H1 (cell line): ENCODE data around the gene OMP. TPM values are rescaled to one million over a fixed set of nuclear protein-coding genes. Genes with fewer than 3 reads are reported as not detected.

Experiments used
- BACH1 ChIP-seq: IDR thresholded peaks from 2 replicates; pipeline ENCODE4 v1.6.1; 2012; ENCODE audit warnings: low read length, improper control_type of control experiment
- CBX8 ChIP-seq: fragments of 300-800, 300-1000 bp; sonication (generic); IDR thresholded peaks from 2 replicates; pipeline ENCODE4 v1.7.1; 2016; ENCODE audit warnings: low read depth, low read length, borderline replicate concordance
- CEBPB ChIP-seq: IDR thresholded peaks from 2 replicates; pipeline ENCODE4 v1.6.1; 2012; ENCODE audit warnings: low read depth, low read length
- EGR1 ChIP-seq: IDR thresholded peaks from 2 replicates; pipeline ENCODE4 v1.6.1; 2011; ENCODE audit warnings: low read depth, low read length, borderline replicate concordance
- JUN ChIP-seq: IDR thresholded peaks from 2 replicates; pipeline ENCODE4 v1.6.1; 2011; ENCODE audit warnings: low read depth, mild to moderate bottlenecking, improper control_type of control experiment, low read length
- JUND ChIP-seq: IDR thresholded peaks from 2 replicates; pipeline ENCODE4 v1.6.1; 2011; ENCODE audit warnings: mild to moderate bottlenecking, improper control_type of control experiment, low read length
- RFX5 ChIP-seq: IDR thresholded peaks from 2 replicates; pipeline ENCODE4 v1.6.1; 2011; ENCODE audit warnings: low read depth, low read length, improper control_type of control experiment, borderline replicate concordance
- RNF2 ChIP-seq: fragments of 200-900, 300-1000 bp; sonication (generic); IDR thresholded peaks from 2 replicates; pipeline ENCODE4 v1.7.1; 2016; ENCODE audit warnings: borderline replicate concordance, low read depth, mild to moderate bottlenecking, antibody characterized with exemption, low read length; ENCODE audit not compliant: poor library complexity, severe bottlenecking; ENCODE audit errors: missing control alignments
- SAP30 ChIP-seq: fragments of 300-600 bp; sonication (generic); IDR thresholded peaks from 2 replicates; pipeline ENCODE4 v1.7.1; 2012; ENCODE audit warnings: low read length, moderate library complexity, mild to moderate bottlenecking, inconsistent platforms; ENCODE audit not compliant: insufficient read depth, insufficient replicate concordance
- SP4 ChIP-seq: IDR thresholded peaks from 2 replicates; pipeline ENCODE4 v1.6.1; 2012; ENCODE audit warnings: low read length, inconsistent platforms
- SUZ12 ChIP-seq: fragments of 200-600 bp; sonication (generic); IDR thresholded peaks from 2 replicates; pipeline ENCODE4 v1.6.1; 2012; ENCODE audit warnings: mild to moderate bottlenecking, inconsistent platforms, low read length, moderate library complexity, mixed read lengths
- TEAD4 ChIP-seq: IDR thresholded peaks from 2 replicates; pipeline ENCODE4 v1.6.1; 2012; ENCODE audit warnings: low read depth, low read length, inconsistent platforms, mixed read lengths
- USF2 ChIP-seq: IDR thresholded peaks from 2 replicates; pipeline ENCODE4 v1.6.1; 2011; ENCODE audit warnings: low read length, improper control_type of control experiment
- YY1 ChIP-seq: IDR thresholded peaks from 2 replicates; pipeline ENCODE4 v1.6.1; 2011; ENCODE audit warnings: low read depth, mild to moderate bottlenecking, low read length
- ZNF274 ChIP-seq: IDR thresholded peaks from 2 replicates; pipeline ENCODE4 v1.7.0; 2012; ENCODE audit warnings: low read length, borderline replicate concordance; ENCODE audit errors: extremely low read depth
- polyA plus RNA-seq, 7 experiments: library from polyadenylated mRNA; depleted of rRNA in 3 of 7; stranded (reverse) in 5 of 7; unstranded in 2 of 7; fragments of >200 nt in 5 of 7; fragments of 200-250 nt in 2 of 7; gene quantifications; 1 replicate in 5 of 7; 2 replicates in 1 of 7; 4 replicates in 1 of 7; pipeline versions ENCODE4 v1.2.1 to v1.2.3, GENCODE V29; 2011 to 2013; ENCODE audit warnings: missing spikeins in 2 of 7, mixed read lengths in 2 of 7
- total RNA-seq: library from RNA; stranded (reverse); fragmentation: NEBNext Ultra II Directional; extraction: Animal tissue kit (Norgen Biotek cat#: 25700); gene quantifications from 2 replicates; pipeline ENCODE4 v1.2.1, GENCODE V29; 2021
- TF ChIP-seq, protein P1 (sequence below): IDR thresholded peaks from 2 replicates; pipeline ENCODE4 v1.6.1; 2012; ENCODE audit warnings: low read length, inconsistent platforms

OMP gene
- total and polyA plus RNA-seq, 2 of the 8 experiments (the other 6 are each of a cell fraction or from before 2014, with no cell fraction given), result not detected

- TF ChIP-seq USF2 (no peak), SP4 (no peak), TEAD4 (no peak), RNF2 (no peak), RFX5 (no peak), BACH1 (no peak), EGR1 (no peak), CEBPB (peak; percentile 95), SUZ12 (peak; percentile 41; the same call in 1 of the 2 replicates), ZNF274 (no peak), JUND (no peak), YY1 (no peak), CBX8 (no peak), SAP30 (no peak), JUN (no peak)
- TF ChIP-seq, protein P1, sequence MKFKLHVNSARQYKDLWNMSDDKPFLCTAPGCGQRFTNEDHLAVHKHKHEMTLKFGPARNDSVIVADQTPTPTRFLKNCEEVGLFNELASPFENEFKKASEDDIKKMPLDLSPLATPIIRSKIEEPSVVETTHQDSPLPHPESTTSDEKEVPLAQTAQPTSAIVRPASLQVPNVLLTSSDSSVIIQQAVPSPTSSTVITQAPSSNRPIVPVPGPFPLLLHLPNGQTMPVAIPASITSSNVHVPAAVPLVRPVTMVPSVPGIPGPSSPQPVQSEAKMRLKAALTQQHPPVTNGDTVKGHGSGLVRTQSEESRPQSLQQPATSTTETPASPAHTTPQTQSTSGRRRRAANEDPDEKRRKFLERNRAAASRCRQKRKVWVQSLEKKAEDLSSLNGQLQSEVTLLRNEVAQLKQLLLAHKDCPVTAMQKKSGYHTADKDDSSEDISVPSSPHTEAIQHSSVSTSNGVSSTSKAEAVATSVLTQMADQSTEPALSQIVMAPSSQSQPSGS, result no peak
These were observed 45.2 kb downstream of the OMP start (continued) for GRCh38 chr11:77147668-77148321.
